Ishikawa (cell line): ENCODE measurements around the gene CEP350.

ENCODE experiments used
- CEBPB ChIP-seq: IDR thresholded peaks from 2 replicates; pipeline ENCODE4 v1.6.1; 2012
- EP300 ChIP-seq: IDR thresholded peaks from 2 replicates; pipeline ENCODE4 v1.6.1; 2012; ENCODE audit warnings: borderline replicate concordance
- NFIC ChIP-seq: IDR thresholded peaks from 2 replicates; pipeline ENCODE4 v1.6.1; 2012
- TEAD4 ChIP-seq: IDR thresholded peaks from 2 replicates; pipeline ENCODE4 v1.6.1; 2012

- no peak for TF ChIP-seq NFIC
- no peak for TF ChIP-seq EP300
- TF ChIP-seq TEAD4 = no peak
- TF ChIP-seq CEBPB = no peak
Measured at GRCh38 chr1:180066150-180066549, 111.5 kb downstream of the CEP350 start.
